OCI-LY3 (cell line): Measurements from ENCODE around the gene MTFR2.

Experiments used
- CTCF ChIP-seq: fragments of 200-600, 300-600 bp; sonication (generic); IDR thresholded peaks from 2 replicates; pipeline ENCODE4 v1.5.1; 2014; ENCODE audit warnings: antibody characterized with exemption, low read length, low read depth
- EZH2phosphoT487 ChIP-seq: fragments of 200-600 bp; shearing (Covaris generic); IDR thresholded peaks from 2 replicates; pipeline ENCODE4 v1.6.1; 2018; ENCODE audit warnings: antibody characterized with exemption, mixed run types, low read depth

GRCh38 chr6:136253734-136254133 is 3.6 kb upstream of the MTFR2 start:
- TF ChIP-seq CTCF, result no peak
- no peak for TF ChIP-seq EZH2phosphoT487
